ENCODE data around the gene SSH3.

- TF ChIP-seq CTCF (IDR thresholded peaks at IDR 0.05): no peak
- no peak for TF ChIP-seq POLR2AphosphoS5 (IDR thresholded peaks at IDR 0.05)
- no peak for TF ChIP-seq POLR2A (IDR thresholded peaks at IDR 0.05; ENCODE audit: low read depth)
These were observed 4.2 kb downstream of the SSH3 start for GRCh38 chr11:67307545-67308001.
